ENCODE data around the gene SMC6. TPM values are rescaled to one million over a fixed set of nuclear protein-coding genes. Genes with fewer than 3 reads are reported as not detected.
A peak's percentile ranks its signal among the peaks of the same experiment; 100 is the strongest.

Gene SMC6
- total RNA-seq, result 10 to 100 TPM; 73.8 to 79.0 TPM
- polyA plus RNA-seq (ENCODE audit: insufficient read depth, low read depth, low replicate concordance), result 21.7 TPM
- long read RNA-seq, donor 1, full-length matches to known transcripts, result 1 of 1 reads
- long read RNA-seq, donor 1, partial matches to known transcripts, result 0 of 1 reads
- long read RNA-seq, donor 1, other reads (novel, unspliced or antisense), result 0 of 1 reads
- long read RNA-seq, donor 2, result 0 reads

DNA sequence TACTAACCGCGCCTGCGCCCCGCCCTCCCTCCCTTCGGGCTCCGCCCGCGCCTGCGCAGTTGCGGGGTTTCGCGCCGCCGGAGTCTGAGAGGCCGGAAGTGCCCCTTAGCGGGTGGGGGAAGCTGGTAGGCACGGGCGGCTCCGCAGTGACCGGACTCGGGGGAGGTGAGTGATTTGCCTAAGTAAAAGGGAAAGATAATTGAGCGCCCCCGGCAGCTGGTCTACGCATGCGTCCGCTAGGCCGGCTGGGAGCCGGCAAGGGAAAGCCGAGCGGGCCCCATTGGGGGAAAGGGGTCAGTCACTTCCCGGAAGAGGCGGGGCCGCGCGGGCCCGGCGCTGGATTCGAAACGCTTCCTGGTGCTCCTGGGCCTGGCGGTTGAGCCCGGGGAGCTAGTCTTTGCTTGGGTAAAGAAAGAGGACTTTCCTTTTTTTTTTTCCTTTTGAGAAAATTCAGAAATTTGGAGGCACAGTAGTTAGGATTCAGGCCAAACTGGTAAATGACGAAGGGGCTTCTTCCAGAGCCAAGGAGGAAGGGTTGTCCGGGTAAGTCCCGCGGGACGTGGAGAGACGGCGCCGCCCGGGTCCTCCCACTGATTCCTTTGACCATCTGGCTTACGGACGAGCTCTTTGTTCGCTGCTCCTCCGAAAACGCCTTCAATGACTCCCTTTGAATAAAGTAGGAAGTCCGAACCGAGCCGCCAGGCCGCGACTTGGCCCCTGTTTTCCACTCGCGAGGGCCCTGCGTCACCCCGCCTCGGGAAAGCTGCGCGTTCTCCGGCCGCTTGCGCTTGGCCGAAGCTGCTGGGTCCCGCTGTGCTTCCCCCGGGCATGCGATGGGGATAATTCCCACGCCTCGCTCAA, at the start of gene SMC6, which contains the start of gene GEN1:
Gene SMC6, minus strand, starts transcription at position 8 of the 861 bp plus-strand sequence. CDS start 7,864 bp downstream, outside the sequence.
Gene GEN1, plus strand, starts transcription at position 336 of the 861 bp plus-strand sequence. CDS start 5,806 bp downstream, outside the sequence.
- TF ChIP-seq, protein P1, sequence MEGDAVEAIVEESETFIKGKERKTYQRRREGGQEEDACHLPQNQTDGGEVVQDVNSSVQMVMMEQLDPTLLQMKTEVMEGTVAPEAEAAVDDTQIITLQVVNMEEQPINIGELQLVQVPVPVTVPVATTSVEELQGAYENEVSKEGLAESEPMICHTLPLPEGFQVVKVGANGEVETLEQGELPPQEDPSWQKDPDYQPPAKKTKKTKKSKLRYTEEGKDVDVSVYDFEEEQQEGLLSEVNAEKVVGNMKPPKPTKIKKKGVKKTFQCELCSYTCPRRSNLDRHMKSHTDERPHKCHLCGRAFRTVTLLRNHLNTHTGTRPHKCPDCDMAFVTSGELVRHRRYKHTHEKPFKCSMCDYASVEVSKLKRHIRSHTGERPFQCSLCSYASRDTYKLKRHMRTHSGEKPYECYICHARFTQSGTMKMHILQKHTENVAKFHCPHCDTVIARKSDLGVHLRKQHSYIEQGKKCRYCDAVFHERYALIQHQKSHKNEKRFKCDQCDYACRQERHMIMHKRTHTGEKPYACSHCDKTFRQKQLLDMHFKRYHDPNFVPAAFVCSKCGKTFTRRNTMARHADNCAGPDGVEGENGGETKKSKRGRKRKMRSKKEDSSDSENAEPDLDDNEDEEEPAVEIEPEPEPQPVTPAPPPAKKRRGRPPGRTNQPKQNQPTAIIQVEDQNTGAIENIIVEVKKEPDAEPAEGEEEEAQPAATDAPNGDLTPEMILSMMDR (IDR thresholded peaks at IDR 0.05), result no peak
- no peak for TF ChIP-seq POLR2A (IDR thresholded peaks at IDR 0.05)
- peak; percentile 95 for DNase-seq
- H3K4me3 ChIP-seq, result peak within 1 kb of the TSS; percentile 81 to 93
- intact Hi-C loops (cut with DNase I; ENCODE audit: low total_unique reads), result no loop called here
- H3K27me3 ChIP-seq, result no peaks in the 10 kb centered on the region
- 0% methylated on average over 57 to 76 of the region's 76 CpGs for WGBS, 2 donors
- H3K4me1 ChIP-seq, result no peaks in the 10 kb centered on the region
- H3K36me3 ChIP-seq (ENCODE audit: low read depth, missing control alignments), result no peaks in the 10 kb centered on the region
- H3K9me3 ChIP-seq, result no peaks in the 10 kb centered on the region
- peak within 1 kb of the TSS; percentile 95 to 96 for H3K27ac ChIP-seq

DNA sequence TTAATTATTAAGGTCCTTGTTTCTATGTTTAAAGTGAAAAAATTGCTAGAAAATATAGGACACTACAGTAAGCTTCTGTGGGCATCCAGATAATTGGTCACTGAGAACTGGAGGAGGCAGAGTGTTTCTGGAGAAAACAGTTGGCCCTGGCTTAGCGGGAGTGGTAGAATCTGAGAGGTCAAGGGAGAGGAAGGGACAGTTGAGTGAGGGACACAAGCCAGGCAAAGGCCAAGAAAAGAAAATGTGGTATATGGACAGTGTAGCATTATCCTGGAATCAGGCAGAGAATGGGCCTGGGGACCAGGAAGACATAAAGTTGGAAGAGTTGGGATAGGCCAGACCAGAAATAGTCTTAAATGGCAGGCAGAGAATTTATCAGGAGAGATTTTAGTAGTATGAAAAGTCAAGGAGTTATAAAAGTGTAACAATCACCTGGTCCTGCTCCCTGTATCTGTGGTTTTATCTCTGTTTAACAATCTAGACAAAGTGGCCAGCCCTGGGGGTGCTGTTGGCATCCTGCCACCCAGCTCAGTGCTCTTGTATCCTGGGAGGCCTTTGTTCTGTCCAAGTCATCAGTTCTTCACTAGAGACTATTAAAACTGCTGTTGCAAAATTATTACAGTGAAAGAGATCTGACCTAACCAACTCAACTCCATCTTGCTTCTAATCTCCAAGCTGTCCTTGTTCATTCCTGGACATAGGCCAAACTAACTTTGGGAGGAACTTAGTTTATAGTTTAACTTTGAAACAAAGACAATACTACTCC, 47.3 kb upstream of the SMC6 start:
- TF ChIP-seq POLR2A (IDR thresholded peaks at IDR 0.05), result no peak
- TF ChIP-seq, protein P1 (IDR thresholded peaks at IDR 0.05), result no peak
- H3K4me3 ChIP-seq, result no peak overlapping the region
- intact Hi-C loops (cut with DNase I; ENCODE audit: low total_unique reads), result no loop called here
- H3K27me3 ChIP-seq, result no peaks in the 10 kb centered on the region
- no peak for DNase-seq
- H3K36me3 ChIP-seq (ENCODE audit: low read depth, missing control alignments), result no peaks in the 10 kb centered on the region
- no peaks in the 10 kb centered on the region for H3K9me3 ChIP-seq
- peak overlapping the region; percentile 47 to 66 for H3K27ac ChIP-seq
- H3K4me1 ChIP-seq, result peaks cover 33% of the 10 kb centered on the region
- WGBS, 2 donors, result 51 to 82% methylated on average over 1 of the region's 1 CpG

DNA sequence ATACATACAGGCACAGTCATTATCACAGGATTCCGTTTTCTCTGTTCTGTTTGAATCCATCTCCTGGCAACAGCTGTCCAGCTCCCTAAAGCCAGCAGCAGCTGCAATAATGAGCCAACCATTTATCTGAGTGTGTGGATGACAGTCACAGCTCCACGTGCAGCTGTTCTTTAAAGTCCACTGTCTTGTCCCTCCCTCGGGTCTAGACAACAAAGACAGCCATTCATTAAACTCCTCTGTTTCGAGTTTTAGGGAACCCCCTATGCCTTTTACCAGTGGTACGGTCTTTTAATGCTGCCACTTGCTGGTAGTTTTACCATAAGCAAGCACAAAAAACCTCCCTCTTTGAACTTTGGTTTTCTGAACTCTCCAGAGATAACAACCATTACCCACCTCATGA, 46.6 kb upstream of the SMC6 start:
- Histone ChIP-seq H3K27ac (peak overlapping the region; percentile 47 to 66), H3K4me3 (no peak overlapping the region), H3K4me1 (peaks cover 33% of the 10 kb centered on the region), H3K27me3 (no peaks in the 10 kb centered on the region), H3K36me3 (ENCODE audit: low read depth, missing control alignments) (no peaks in the 10 kb centered on the region), H3K9me3 (no peaks in the 10 kb centered on the region)
- WGBS, 2 donors, result 32 to 56% methylated on average over 5 of the region's 5 CpGs
- peak; percentile 43 for DNase-seq
- intact Hi-C loops (cut with DNase I; ENCODE audit: low total_unique reads), result no loop called here
- TF ChIP-seq POLR2A (IDR thresholded peaks at IDR 0.05), result no peak
- TF ChIP-seq, protein P1 (IDR thresholded peaks at IDR 0.05), result no peak

DNA sequence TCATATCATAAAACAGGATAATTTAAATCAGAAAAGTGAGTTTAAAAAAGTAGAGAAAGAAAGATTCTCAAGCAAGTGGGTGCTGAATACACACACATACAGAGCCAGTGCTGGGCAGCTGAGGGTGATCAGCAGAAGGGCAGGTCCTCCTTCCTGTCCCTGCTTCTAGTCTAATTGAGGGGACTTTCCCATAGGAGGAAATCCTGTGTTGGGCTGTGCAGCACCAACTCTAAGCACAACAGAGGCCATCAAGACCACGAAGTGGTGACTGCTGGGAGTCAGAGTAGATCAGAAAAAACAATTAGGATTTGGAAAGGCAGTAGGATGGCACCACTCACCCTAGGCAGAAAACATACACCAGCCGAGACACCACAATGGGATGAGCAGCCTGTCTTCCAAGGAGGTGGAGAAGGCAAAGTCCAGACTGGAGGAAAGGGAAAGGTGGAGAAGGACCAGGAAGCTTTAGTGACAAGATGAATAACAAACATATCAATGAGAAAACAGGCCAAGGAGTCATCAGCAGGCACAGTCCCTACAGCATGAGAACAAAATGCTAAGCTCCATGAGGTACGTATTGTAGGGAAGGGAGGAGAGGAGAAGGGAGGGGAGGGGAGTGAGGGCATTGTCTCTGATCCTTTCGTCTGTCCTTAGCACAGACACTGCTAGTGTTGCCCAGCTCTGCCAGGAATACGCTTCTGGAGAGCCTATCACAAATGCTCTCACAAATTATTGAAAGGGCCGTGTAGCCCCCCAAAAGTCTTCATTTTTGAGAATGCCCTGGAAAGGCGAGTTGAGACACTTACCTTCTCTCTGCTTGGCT, 45.9 kb upstream of the SMC6 start:
- peaks cover 29% of the 10 kb centered on the region for H3K4me1 ChIP-seq
- no peak for DNase-seq
- peak overlapping the region; percentile 47 to 66 for H3K27ac ChIP-seq
- TF ChIP-seq, protein P1 (IDR thresholded peaks at IDR 0.05), result no peak
- TF ChIP-seq POLR2A (IDR thresholded peaks at IDR 0.05), result no peak
- no peak overlapping the region for H3K4me3 ChIP-seq
- no peaks in the 10 kb centered on the region for H3K36me3 ChIP-seq (ENCODE audit: low read depth, missing control alignments)
- H3K27me3 ChIP-seq, result no peaks in the 10 kb centered on the region
- no peaks in the 10 kb centered on the region for H3K9me3 ChIP-seq
- WGBS, 2 donors, result 51 to 53% methylated on average over 7 of the region's 7 CpGs
- intact Hi-C loops (cut with DNase I; ENCODE audit: low total_unique reads), result no loop called here
